Measurements from ENCODE around the gene ADSL. TPM values are rescaled to one million over a fixed set of nuclear protein-coding genes. Genes with fewer than 3 reads are reported as not detected.

The ADSL gene
- total RNA-seq, 1 donor from 2014 or later: 153 TPM

- DNase-seq (ENCODE audit: low read depth): no peak
- no peaks in the 10 kb centered on the region for H3K27me3 ChIP-seq (ENCODE audit: control insufficient read depth, insufficient read depth, low read length)
- TF ChIP-seq CTCF (IDR thresholded peaks at IDR 0.05; ENCODE audit: insufficient read depth, low read length, poor library complexity, severe bottlenecking): no peak
- no peak overlapping the region for H3K4me3 ChIP-seq (ENCODE audit: low read depth, low read length)
- H3K36me3 ChIP-seq (ENCODE audit: control insufficient read depth, insufficient read depth, low read length): no peaks in the 10 kb centered on the region
Observed at GRCh38 chr22:40366068-40366467, 19.8 kb downstream of the ADSL start.

GRCh38 chr22:40367342-40367741 lies 21.0 kb downstream of the ADSL start:
- no peak for DNase-seq (ENCODE audit: low read depth)
- no peaks in the 10 kb centered on the region for H3K27me3 ChIP-seq (ENCODE audit: control insufficient read depth, insufficient read depth, low read length)
- H3K4me3 ChIP-seq (ENCODE audit: low read depth, low read length): no peak overlapping the region
- no peaks in the 10 kb centered on the region for H3K36me3 ChIP-seq (ENCODE audit: control insufficient read depth, insufficient read depth, low read length)
- TF ChIP-seq CTCF (IDR thresholded peaks at IDR 0.05; ENCODE audit: insufficient read depth, low read length, poor library complexity, severe bottlenecking): no peak

- Histone ChIP-seq H3K27me3 (ENCODE audit: control insufficient read depth, insufficient read depth, low read length) (no peaks in the 10 kb centered on the region), H3K36me3 (ENCODE audit: control insufficient read depth, insufficient read depth, low read length) (no peaks in the 10 kb centered on the region), H3K4me3 (ENCODE audit: low read depth, low read length) (no peak overlapping the region)
- no peak for TF ChIP-seq CTCF (IDR thresholded peaks at IDR 0.05; ENCODE audit: insufficient read depth, low read length, poor library complexity, severe bottlenecking)
- no peak for DNase-seq (ENCODE audit: low read depth)
Observed at GRCh38 chr22:40368016-40368415, 21.7 kb downstream of the ADSL start.

- TF ChIP-seq CTCF (IDR thresholded peaks at IDR 0.05; ENCODE audit: insufficient read depth, low read length, poor library complexity, severe bottlenecking): no peak
- no peaks in the 10 kb centered on the region for H3K27me3 ChIP-seq (ENCODE audit: control insufficient read depth, insufficient read depth, low read length)
- no peaks in the 10 kb centered on the region for H3K36me3 ChIP-seq (ENCODE audit: control insufficient read depth, insufficient read depth, low read length)
- H3K4me3 ChIP-seq (ENCODE audit: low read depth, low read length): no peak overlapping the region
- no peak for DNase-seq (ENCODE audit: low read depth)
Observed at GRCh38 chr22:40368836-40369235, 22.5 kb downstream of the ADSL start.

GRCh38 chr22:40374567-40374966 lies 28.3 kb downstream of the ADSL start:
- TF ChIP-seq CTCF (IDR thresholded peaks at IDR 0.05; ENCODE audit: insufficient read depth, low read length, poor library complexity, severe bottlenecking): no peak
- Histone ChIP-seq H3K36me3 (ENCODE audit: control insufficient read depth, insufficient read depth, low read length) (no peaks in the 10 kb centered on the region), H3K4me3 (ENCODE audit: low read depth, low read length) (no peak overlapping the region), H3K27me3 (ENCODE audit: control insufficient read depth, insufficient read depth, low read length) (no peaks in the 10 kb centered on the region)
- no peak for DNase-seq (ENCODE audit: low read depth)

GRCh38 chr22:40376149-40376548 lies 29.8 kb downstream of the ADSL start:
- DNase-seq (ENCODE audit: low read depth): no peak
- no peak for TF ChIP-seq CTCF (IDR thresholded peaks at IDR 0.05; ENCODE audit: insufficient read depth, low read length, poor library complexity, severe bottlenecking)
- no peaks in the 10 kb centered on the region for H3K27me3 ChIP-seq (ENCODE audit: control insufficient read depth, insufficient read depth, low read length)
- H3K36me3 ChIP-seq (ENCODE audit: control insufficient read depth, insufficient read depth, low read length): no peaks in the 10 kb centered on the region
- no peak overlapping the region for H3K4me3 ChIP-seq (ENCODE audit: low read depth, low read length)

Measured in kidney epithelial cell (primary cell).